Measurements from ENCODE around the gene LNX2.

Gene LNX2

DNA sequence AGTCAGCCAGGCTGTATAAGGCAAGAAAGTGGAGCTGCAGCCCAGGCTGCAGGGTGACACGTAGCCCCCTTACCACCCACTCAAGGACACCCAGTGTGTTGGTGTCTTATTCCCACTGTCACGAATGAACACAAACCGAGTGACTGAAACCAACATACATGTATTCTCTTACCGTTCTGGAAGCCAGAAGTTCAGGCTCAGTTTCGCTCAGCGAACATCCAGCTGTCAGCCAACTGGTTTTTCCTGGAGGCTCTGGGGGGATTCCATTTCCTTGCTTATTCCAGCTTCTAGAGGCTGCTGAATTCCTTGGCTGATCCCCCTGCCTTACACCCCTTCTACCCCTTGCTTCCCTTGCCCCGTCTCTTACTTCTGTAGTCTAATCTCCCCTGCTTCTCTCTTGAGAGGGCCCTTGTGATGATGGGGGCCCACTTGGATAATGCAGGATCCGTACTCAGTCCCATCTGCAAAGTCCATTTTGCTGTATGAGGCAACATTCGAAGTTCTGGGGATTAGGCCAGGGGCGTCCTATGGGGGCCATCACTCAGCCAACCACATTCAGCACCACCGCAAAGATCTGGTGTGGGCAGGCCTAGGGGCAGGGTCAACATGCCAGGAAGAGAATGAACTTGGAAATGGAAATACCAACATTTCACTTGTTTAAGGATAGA, 122.6 kb downstream of the LNX2 start:
- no peak for DNase-seq

DNA sequence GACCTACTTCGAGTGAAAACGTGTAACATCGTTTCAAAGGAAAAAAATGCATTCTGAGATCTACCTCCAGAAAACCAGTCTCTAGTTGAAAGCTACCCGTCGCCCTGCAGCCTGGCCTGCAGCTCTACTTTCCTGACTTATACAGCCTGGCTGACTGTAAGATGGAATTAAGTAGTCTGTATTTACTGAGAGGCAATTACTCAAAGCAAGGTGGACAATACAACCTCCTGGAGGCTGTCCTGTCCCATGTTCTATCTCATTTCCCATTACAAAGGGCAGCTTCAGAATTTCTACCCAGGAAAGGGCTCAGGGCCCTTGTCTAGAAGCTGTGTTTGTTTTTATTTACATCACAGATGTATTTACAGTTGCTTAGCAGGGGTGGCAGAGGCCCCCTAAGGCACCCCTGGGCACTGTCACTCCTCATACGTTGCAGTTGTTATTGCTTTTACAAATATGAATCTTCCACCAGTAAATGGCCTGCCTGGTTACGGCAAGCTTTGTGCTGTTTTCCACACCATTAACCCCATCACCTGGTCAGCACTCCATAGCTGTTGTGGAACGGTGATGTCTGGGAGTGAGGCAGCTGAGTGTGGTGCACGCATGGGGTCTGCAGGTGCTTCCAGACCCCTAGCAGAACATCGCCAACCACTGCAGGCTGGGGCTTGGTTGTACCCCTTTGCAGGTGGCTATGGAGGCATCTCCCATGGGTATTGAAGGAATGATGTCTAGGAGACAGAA, 123.6 kb downstream of the LNX2 start:
- DNase-seq, result no peak

DNA sequence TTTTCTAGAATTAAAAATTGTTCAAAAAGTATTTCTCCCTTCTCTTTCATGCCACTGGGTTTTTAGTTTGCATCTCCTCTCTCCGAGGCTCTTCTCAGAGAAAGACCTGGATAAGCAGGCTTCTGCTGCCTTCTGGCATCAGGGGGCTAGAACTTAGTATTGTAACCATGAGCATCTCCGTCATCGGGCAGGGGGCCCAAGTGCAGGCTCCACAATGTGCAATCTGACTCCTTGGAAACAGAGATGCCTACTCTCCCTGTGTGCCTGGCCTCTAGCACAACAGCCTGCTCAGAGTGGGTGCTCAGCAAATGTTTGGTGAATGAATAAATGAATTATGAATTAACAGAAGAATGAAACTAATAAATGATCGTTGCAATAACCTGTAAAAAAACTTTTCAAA, 124.3 kb downstream of the LNX2 start:
- DNase-seq, result no peak

Measured in stimulated activated CD4-positive, alpha-beta T cell treated with anti-CD3 and anti-CD28 coated beads, Interleukin-15, amount 100 ng/mL, for 24 hours (primary cell).